Stimulated activated CD8-positive, alpha-beta memory T cell treated with anti-CD3 and anti-CD28 coated beads, Interleukin-7, amount 100 ng/mL, for 24 hours (primary cell): ENCODE measurements around the gene FUS.
"Not testable (repeated sequence)": the region's sequence is repeated elsewhere in the genome, so short reads cannot be mapped to it uniquely, and the experiment has no call there.

Experiments
- DNase-seq: peaks from one replicate; pipeline ENCODE4 v3.0.0-alpha.2; 2020; ENCODE audit warnings: low read depth

The FUS gene

GRCh38 chr16:31143694-31144148 lies 36.2 kb upstream of the FUS start:
- DNase-seq, result no peak

DNA sequence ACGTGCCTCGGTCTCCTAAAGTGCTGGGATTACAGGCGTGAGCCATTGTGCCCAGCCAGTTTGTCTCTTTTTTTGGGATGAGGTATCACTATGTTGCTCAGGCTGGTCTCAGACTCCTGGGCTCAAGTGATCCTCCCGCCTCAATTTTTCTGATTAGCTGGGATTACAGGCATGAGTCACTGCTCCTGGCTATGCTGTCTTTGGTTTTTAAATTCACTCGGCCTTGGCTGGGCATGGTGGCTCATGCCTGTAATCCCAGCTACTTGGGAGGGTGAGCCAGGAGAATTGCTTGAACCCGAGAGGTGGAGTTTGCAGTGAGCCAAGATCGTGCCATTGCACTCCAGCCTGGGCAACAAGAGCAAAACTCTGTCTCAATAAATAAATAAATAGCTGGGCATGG lies 35.5 kb upstream of the FUS start:
- DNase-seq, result not testable (repeated sequence)

DNA sequence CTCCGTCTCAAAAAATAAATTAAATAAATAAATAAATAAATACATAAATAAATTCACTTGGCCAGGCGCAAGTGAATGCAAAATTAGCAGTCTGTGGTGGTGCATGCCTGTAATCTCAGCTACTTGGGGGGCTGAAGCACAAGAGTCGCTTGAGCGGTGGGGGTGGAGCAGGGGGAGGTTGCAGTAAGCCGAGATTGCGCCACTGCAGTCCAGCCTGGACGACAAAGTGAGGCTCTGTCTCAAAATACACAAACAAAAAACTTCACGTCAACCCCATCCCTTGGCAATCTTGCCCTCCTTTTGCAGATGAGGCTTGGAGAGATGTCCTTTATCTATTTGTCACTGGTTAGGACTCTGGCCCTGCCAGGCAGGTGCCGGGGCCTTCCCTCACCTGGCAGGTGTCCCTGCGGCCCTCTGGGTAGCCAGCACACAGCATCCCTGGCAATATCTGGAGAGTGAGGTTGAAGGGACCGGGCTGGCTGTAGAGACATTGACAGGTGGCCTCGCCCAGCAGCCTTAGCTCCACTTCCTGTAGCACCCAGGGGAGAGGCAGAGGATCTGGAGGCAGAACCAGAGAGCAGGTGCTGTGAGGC lies 34.4 kb upstream of the FUS start:
- DNase-seq, result no peak

- no peak for DNase-seq
Measured at GRCh38 chr16:31147574-31147973, 32.4 kb upstream of the FUS start.

GRCh38 chr16:31148281-31148728 lies 31.6 kb upstream of the FUS start:
- no peak for DNase-seq

DNA sequence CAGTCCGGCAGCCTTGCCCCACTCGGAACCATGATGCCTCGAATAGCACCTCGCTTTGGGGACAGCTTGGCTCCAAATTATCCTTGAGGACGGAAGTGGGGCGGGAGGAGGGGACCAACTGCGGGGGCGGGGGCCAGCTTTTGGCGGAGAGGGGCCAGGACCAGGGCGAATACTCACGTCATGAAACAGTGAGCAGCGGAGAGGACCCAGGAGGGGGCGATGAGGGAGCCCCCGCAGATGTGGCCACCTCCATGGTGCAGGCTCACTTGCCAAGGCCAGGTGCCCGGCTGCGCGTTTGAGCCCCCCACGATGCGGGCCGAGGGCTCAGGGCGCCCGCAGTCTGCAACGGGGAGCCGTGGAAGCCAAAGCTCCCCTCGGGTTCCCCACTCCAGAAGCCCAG lies 31.0 kb upstream of the FUS start:
- no peak for DNase-seq

DNA sequence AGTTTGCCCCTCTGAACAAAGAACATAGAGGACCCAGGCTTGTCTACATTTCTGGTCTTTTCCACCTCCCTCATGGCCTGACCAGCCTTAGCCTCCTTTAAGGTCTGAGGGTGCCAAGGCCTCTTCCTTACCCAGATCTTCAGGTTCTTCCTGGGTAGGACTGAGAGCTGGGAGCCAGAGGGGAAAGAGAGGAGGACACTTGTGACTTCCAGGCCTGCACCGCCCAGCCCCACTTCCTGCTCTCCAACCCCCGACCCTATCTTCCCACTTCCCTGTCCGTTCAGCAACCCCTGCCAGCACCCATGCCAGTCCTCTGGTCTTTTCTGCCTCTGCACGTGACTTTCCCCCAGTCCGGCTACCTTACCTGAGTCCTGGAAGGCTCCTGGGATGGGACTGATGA lies 30.6 kb upstream of the FUS start:
- no peak for DNase-seq

DNA sequence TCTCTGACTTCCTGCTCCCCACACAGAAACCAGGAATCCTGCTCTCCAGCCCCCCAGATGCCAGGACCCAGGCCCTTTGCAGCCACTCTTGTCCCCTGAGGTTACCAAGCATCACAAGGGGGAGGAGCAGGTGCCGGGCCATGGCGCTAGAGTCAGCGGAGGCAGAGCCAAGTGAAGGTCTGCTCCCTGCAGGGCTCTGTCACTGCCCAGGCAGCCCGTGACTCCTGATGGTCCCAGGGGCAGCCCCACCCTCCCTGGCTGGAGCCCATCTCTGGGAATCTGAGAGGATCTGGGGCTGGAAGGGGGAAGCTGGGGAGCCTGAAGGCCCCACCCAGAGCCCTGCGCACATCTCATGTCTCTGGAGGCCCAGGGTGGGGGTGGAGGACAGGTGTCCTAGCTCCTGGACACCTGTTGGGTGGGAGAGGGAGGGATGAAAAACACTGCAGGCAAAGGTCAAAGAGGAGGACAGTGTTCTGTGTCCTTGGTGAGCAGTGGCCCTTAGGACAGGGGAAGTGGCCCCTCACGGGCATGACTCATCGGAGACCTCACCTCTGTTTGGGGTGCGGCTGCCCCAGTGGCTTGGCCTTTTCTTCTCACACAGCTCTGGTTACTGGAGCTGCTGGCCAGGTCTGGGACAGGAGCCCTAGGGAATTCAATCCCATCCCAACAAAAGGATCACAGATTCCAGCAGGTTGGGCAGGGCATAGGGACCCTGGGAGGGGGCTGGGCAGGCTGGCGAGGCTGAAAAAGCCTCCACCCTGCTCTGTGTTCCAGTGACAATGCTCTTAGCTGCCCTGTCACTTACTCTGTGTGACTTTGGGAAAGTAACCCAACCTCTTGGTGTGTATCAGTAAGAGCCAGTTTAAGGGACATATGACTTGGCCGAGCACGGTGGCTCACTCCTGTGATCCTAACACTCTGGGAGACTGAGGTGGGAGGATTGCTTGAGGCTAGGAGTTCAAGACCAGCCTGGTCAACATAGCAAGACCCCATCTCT lies 29.7 kb upstream of the FUS start, which contains the start of gene PRSS36:
TSS of gene PRSS36 (minus strand) at position 173 of the 997 bp plus-strand sequence. CDS start at position 142, 31 bp downstream.
- no peak for DNase-seq

DNA sequence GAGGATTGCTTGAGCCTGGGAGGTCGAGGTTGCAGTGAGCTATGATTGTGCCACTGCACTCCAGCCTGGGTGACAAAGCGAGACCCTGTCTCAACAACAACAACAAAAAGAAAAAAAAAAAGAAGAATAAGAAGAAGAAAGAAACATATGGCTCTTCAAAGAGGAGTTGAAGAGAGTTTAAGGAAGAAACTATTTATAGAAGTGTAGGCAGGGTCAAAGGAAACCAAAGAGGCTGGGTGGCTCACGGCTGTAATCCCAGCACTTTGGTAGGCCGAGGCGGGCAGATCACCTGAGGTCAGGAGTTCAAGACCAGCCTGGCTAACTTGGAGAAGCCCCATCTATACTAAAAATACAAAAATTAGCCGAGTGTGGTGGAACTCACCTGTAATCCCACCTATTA lies 29.0 kb upstream of the FUS start:
- not testable (repeated sequence) for DNase-seq

DNA sequence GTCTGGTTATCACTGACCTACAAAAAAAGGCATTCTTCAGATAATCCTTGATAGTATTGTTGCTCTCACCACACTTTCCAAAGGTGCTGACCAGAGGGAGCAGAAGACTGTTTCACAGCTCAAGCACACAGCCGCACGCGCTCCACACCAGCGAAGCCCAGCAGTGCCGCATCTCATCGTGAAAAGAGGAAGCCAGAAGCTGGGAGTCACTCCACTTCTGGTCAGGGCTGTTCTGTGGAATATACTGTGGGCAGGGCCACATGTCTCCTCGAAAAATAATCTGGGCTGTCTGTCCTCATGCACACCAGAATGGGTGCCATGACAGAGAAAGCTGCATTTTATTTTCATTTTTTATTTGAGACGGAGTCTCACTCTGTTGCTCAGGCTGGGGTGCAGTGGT lies 22.8 kb upstream of the FUS start:
- DNase-seq, result no peak

DNA sequence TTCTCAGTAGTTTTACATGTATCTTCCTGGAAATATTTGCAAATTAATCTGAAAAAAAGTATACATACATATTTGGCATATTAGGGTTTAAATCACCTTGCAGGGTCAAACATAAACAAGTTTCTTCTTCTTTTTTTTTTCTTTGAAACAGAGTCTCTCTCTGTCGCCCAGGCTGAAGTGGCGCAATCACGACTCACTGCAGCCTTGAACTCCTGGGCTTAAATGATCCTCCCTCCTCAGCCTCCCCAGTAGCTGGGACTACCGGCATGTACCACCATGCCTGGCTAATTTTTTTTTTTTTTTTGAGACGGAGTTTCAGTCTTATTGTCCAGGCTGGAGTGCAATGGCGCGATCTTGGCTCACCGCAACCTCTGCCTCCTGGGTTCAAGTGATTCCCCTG lies 12.6 kb upstream of the FUS start:
- DNase-seq, result no peak

GRCh38 chr16:31168848-31169247 lies 11.1 kb upstream of the FUS start:
- no peak for DNase-seq

DNA sequence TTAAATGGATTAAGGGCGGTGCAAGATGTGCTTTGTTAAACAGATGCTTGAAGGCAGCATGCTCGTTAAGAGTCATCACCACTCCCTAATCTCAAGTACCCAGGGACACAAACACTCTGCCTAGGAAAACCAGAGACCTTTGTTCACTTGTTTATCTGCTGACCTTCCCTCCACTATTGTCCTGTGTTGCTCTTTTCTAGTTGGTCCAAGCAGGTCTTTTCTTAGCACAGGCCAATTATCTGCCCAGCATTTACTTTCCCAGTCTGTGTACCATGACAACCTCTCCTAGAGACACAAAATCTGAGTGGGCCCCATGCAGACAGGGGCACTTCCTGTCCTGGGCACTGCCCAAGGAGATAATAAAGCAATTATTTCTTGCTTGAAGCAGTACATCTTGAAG lies 9.9 kb upstream of the FUS start:
- DNase-seq, result not testable (repeated sequence)

GRCh38 chr16:31177136-31177535 lies 2.8 kb upstream of the FUS start:
- DNase-seq, result no peak

GRCh38 chr16:31179219-31179746 lies 656 bp upstream of the FUS start:
- DNase-seq, result no peak

DNA sequence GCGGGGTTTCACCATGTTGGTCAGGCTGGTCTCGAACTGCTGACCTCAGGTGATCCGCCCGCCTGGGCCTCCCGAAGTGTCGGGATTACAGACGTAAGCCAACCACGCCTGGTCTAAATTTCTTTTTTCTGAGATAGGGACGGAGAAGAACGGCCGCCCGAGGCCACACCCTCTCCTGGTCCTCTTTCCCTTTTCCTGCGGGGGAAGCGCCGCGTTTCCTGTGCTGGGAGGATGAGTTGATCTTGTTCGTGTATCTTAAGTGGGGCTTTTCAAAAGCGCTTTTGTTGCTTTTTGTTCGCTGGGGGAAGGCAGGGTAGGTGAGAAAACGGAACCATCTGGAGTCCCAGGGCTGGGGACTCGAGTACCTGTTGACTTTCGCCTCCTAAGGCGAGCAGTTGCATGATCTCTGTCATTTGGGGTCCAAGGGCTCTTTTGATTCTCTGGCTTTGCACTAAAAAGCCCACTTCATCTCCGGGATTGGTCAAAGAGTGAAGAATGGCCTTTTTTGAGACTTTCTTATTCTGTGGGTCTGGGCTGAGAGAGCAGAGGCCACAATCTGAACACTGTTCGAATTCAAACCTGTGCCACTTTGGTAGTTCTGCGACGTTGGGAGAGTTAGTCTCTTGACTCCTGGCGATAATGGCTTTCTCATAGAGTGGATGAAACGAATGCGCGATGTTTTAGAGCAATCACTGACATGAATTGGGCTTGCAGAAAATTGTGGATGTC lies 1.3 kb downstream of the FUS start:
- no peak for DNase-seq

DNA sequence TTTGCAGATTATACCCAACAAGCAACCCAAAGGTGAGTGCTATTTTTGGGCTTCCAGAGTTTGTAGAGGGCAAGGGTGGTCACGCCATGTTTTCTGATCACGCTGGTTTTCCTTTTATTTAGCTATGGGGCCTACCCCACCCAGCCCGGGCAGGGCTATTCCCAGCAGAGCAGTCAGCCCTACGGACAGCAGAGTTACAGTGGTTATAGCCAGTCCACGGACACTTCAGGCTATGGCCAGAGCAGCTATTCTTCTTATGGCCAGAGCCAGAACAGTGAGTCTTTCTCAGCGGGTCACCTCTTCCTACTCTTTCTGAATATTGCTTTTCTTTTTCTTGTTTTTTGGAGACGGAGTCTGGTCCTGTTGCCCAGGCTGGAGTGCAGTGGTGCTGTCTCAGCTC lies 2.5 kb downstream of the FUS start:
- DNase-seq, result no peak

DNA sequence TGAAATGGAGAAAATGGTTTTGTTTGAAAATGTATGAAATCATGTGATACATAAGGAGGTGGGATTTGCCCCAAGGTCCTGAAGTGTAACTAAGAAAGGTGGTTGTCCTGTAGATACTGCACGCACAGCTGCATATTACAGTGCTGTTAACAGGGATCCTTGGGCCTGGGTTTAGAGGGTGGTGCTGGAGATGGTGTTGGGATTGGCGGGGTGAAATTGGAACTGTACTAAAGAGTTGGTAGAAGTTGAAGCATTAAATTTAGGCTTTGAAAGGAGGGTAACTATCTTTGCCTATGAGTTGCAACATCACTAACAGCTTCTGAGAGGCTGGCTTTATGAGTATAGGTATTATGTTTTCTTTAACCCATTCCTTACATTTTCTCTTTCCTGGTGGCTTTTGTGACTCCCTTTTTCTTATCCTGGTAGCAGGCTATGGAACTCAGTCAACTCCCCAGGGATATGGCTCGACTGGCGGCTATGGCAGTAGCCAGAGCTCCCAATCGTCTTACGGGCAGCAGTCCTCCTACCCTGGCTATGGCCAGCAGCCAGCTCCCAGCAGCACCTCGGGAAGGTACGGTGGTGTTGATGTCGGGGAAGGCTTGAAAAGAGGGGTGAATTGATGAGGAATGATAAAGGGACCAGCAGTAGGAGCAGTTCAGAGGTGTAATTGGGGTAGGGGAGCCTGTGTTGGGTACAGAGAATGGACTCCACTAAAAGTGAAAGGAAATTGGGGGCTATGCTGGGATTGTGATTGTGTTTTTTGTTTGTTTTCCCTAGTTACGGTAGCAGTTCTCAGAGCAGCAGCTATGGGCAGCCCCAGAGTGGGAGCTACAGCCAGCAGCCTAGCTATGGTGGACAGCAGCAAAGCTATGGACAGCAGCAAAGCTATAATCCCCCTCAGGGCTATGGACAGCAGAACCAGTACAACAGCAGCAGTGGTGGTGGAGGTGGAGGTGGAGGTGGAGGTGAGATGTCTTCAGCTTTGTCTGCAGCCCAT lies 3.8 kb downstream of the FUS start:
- DNase-seq, result no peak

- DNase-seq, result no peak
Measured at GRCh38 chr16:31184888-31185287, 4.9 kb downstream of the FUS start.

DNA sequence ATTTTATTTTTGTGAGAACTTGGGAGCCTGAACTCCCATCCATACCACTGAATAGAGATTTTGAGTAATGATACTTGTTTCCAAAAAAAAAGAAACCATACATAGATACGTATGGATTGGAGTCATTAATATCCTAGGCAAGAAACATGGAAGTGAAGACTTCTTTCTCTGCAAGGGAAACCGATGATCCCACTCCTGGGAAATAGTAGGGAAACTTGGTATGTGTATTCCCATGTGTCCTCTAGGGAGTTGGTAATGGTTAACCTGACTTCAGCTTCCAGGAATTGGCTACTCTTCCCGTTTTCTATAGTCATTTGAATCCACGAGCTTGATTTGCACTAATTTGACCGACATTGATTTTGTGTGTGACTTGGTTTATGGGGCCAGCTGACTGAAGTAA lies 5.4 kb downstream of the FUS start:
- no peak for DNase-seq

DNA sequence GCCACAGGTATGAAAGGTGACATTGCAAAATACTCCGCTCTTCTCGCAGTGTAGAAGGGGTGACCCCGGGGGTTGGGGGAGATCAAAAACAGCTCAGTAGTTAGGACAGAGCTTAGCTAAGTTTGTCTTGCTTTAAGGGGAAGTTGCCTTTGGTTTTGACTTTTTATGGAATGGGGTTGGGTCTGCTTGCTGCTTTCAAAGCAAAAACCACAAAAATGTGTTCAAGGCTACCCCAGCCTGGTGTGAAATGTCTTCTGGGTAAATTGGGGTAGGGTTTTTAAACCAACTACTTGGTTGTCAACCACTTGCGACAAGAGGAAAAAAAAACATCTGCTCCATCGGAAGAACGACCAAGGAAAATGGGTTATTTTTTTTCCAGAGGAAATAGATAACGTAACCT lies 6.2 kb downstream of the FUS start:
- DNase-seq, result no peak
